K562 (cell line): ENCODE measurements around the gene HOXB4. TPM values are rescaled to one million over a fixed set of nuclear protein-coding genes. Genes with fewer than 3 reads are reported as not detected.
A peak's percentile ranks its signal among the peaks of the same experiment; 100 is the strongest.

Source experiments
- ARID4B ChIP-seq: sonication (generic); formaldehyde crosslinking; IDR thresholded peaks from 2 replicates; pipeline ENCODE4 v1.8.0; 2022; ENCODE audit warnings: mild to moderate bottlenecking, missing genetic modification reagents
- CBFA2T2 ChIP-seq: fragments of 450-650 bp; conservative IDR thresholded peaks from 2 replicates; pipeline ENCODE4 v1.6.1; 2017; ENCODE audit warnings: mild to moderate bottlenecking
- CHD2 ChIP-seq: IDR thresholded peaks from 2 replicates; pipeline ENCODE4 v1.6.1; 2011; ENCODE audit warnings: low read depth, low read length
- CTCF ChIP-seq, 3 experiments: IDR thresholded peaks in 2 of 3; conservative IDR thresholded peaks in 1 of 3; 2 replicates each; pipeline ENCODE4 v1.5.1; 2011 to 2012; ENCODE audit warnings: low read length in 3 of 3, mild to moderate bottlenecking in 3 of 3, control low read depth in 2 of 3, improper control_type of control experiment in 1 of 3, inconsistent platforms in 1 of 3, low read depth in 1 of 3, mixed read lengths in 1 of 3, moderate library complexity in 1 of 3; ENCODE audit not compliant: insufficient read depth in 2 of 3
- FOXK1 ChIP-seq: sonication (generic); formaldehyde crosslinking; IDR thresholded peaks from 2 replicates; pipeline ENCODE4 v1.8.0; 2022; ENCODE audit warnings: missing genetic modification reagents, mild to moderate bottlenecking, borderline replicate concordance
- MBD1 ChIP-seq: fragments of 250-450 bp; sonication (Bioruptor Pico); IDR thresholded peaks from 2 replicates; pipeline ENCODE4 v1.8.0; 2022; ENCODE audit warnings: inconsistent platforms
- NKRF ChIP-seq: fragments of 450-650 bp; IDR thresholded peaks from 2 replicates; pipeline ENCODE4 v1.6.1; 2016; ENCODE audit warnings: borderline replicate concordance
- ZFPM2 ChIP-seq: fragments of 250-450 bp; sonication (Bioruptor Pico); IDR thresholded peaks from 2 replicates; pipeline ENCODE4 v1.5.1; 2022; ENCODE audit warnings: mild to moderate bottlenecking
- ZNF184 ChIP-seq: sonication (generic); formaldehyde crosslinking; IDR thresholded peaks from 2 replicates; pipeline ENCODE4 v1.5.0; 2020; ENCODE audit warnings: missing genetic modification reagents
- ZNF696 ChIP-seq: fragments of 250-450 bp; sonication (Bioruptor Pico); conservative IDR thresholded peaks from 2 replicates; pipeline ENCODE4 v1.4.0; 2020; ENCODE audit warnings: mild to moderate bottlenecking, moderate library complexity
- polyA plus RNA-seq, 8 experiments: library from polyadenylated mRNA; depleted of rRNA in 4 of 8; stranded (reverse) in 5 of 8; unstranded in 3 of 8; fragments of >200 nt; fragmentation: Nextera tagmentation in 2 of 8; fragmentation: Illumina TruSeq in 1 of 8; extraction: Ambion mirVana in 2 of 8; extraction: Trizol in 1 of 8; gene quantifications; 2 replicates each; pipeline versions ENCODE4 v1.2.1 to v1.2.3, GENCODE V29; 2011 to 2014; ENCODE audit warnings: inconsistent platforms in 1 of 8, missing spikeins in 1 of 8
- total RNA-seq, 7 experiments: library from RNA; depleted of rRNA in 6 of 7; stranded (reverse); fragments of >200 nt in 6 of 7; fragmentation: Illumina TruSeq in 2 of 7; extraction: Trizol in 2 of 7; gene quantifications; 2 replicates each; pipeline versions ENCODE4 v1.2.1 to v1.2.3, GENCODE V29; 2011 to 2021; ENCODE audit warnings: low replicate concordance in 1 of 7
- TF ChIP-seq, protein P1 (sequence below): IDR thresholded peaks from 2 replicates; pipeline ENCODE4 v1.6.1; 2016; ENCODE audit warnings: missing genetic modification characterization, missing compliant biosample characterization

The HOXB4 gene
- total and polyA plus RNA-seq, 9 of the 15 experiments (the other 6 are each of a cell fraction or from before 2014, with no cell fraction given): 1.6 to 34.9 (median 14.9) TPM

DNA sequence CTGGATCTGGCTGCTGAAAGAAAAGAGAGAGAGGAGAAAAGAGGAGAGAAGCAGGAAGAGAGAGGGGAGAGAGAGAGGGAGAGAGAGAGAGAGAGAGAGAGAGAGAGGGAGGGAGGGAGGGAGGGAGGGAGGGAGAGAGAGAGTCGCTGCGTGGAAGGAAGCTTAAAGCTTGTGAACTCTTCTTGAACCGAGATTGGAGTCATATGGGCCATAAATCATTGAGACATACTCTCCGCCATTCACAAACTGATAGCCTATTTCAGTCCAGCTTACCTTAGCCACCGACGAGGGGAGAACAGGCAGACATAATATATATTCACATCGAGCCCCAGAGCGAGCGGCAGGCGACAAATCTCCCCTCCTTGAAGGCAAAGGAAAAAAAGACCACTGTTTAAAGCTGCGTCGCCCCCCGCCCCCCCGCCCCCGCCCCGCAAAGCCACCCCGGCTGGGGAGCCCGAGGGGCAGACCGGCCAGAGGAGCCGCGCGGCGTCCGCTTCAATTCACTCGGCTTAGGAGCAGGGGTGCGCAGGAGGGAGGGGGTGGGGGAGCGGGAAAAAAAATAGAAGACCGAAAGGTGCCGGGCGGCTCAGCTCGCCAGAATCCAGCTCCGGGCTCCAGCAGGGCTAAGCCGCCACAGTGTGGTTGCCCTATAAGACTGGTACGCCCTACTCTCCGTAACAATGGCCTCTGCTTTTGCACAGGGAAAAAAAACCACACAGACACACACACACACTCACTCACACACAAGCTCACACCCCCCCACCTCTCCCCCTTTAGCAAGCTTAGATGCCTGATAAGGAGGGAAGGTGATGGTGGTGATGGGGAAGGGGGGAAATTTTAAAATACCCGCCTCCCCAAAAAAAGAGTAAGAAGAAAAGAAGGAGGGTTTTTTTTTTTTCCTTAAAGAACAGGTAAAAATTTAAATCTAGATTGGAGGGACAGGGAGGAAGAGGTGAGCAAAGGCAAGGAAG, 22.6 kb downstream of the HOXB4 start (continued):
- TF ChIP-seq ARID4B (no peak), FOXK1 (CRISPR knock-in tag) (no peak), ZNF696 (CRISPR knock-in tag) (no peak), CTCF (IDR thresholded peaks at IDR 0.05 in 2 of 3, conservative IDR thresholded peaks at IDR 0.05 in 1 of 3; ENCODE audit: insufficient read depth in 2 of 3, low read depth in 1 of 3, low read length in 3 of 3) (no peak), CHD2 (no peak), ZFPM2 (CRISPR knock-in tag) (no peak), MBD1 (CRISPR knock-in tag) (no peak), CBFA2T2 (peak; percentile 50), NKRF (no peak), ZNF184 (CRISPR knock-in tag) (no peak)
- TF ChIP-seq, protein P1, sequence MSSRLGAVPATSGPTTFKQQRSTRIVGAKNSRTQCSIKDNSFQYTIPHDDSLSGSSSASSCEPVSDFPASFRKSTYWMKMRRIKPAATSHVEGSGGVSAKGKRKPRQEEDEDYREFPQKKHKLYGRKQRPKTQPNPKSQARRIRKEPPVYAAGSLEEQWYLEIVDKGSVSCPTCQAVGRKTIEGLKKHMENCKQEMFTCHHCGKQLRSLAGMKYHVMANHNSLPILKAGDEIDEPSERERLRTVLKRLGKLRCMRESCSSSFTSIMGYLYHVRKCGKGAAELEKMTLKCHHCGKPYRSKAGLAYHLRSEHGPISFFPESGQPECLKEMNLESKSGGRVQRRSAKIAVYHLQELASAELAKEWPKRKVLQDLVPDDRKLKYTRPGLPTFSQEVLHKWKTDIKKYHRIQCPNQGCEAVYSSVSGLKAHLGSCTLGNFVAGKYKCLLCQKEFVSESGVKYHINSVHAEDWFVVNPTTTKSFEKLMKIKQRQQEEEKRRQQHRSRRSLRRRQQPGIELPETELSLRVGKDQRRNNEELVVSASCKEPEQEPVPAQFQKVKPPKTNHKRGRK: no peak
